IPS-NIHi7 (cell line): Measurements from ENCODE around the gene SCN1B.
A peak's percentile ranks its signal among the peaks of the same experiment; 100 is the strongest.
"Not testable (repeated sequence)": the region's sequence is repeated elsewhere in the genome, so short reads cannot be mapped to it uniquely, and the experiment has no call there.

Experiments used
- DNase-seq: peaks from one replicate; pipeline ENCODE4 v3.0.0; 2012; ENCODE audit warnings: mixed read lengths; ENCODE audit errors: extremely low spot score

Gene SCN1B

DNA sequence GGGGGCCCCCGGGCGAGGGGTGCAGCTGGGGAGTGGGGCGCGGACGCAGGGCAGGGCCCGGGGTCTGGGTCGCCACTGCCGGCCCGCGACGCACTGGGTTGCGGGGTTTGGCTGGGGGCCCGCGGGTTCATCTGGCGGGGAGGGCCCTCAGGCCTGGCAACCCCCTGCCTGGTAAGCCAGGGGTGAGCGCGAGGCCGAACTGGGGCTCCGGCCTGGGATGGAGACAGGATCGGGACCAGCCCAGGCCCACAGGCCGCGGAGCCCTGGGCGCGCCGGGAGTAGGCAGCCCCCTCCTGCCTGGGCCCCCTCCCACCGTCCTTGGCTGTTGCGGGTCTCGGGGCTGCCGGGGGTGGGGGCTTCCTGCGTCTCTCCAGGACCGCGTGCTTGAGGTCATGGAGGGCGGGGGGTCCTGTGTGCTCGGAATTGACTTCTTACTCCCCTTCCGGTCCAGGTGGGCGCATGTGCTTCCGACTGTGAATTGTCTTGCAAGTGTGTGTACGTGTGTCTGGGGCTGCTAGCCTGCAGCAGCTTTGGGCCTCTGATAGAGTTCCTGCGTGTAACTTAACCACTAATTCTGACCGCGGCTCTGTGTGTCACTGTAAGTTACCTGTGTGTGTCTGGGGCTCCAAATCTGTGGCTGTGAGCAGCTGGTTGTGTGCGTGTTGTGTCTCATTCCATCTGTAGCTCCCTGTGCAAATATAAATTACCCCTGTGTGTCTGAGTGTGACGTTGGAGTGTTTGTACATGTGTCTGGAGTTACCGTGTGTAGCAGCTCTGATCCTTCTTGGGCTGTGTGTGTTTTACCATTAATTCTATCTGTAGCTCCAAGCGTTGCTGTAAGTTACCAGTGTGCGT, 29.4 kb upstream of the SCN1B start:
- DNase-seq = peak; percentile 35

DNA sequence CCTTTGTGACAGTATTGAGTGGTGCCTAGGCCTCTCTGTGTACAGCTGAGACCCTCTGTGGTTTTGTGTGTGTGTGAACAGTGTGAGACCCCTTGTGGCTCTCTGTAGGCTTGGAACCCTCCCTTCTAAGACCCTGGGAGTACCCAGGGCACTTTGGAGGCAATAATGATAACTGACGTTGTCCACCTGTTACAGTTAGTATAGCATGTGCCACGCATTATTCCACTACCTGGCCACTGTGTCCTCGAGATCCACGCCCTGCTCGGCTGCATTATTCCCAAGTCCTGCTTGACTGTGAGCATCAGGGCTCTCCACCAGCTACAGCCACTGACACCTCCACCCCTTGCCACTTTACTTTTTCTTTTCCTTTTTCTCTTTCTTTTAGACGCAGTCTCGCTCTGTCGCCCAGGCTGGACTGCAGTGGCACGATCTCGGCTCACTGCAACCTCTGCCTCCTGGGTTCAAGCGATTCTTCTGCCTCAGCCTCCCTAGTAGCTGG, 28.2 kb upstream of the SCN1B start:
- no peak for DNase-seq

DNA sequence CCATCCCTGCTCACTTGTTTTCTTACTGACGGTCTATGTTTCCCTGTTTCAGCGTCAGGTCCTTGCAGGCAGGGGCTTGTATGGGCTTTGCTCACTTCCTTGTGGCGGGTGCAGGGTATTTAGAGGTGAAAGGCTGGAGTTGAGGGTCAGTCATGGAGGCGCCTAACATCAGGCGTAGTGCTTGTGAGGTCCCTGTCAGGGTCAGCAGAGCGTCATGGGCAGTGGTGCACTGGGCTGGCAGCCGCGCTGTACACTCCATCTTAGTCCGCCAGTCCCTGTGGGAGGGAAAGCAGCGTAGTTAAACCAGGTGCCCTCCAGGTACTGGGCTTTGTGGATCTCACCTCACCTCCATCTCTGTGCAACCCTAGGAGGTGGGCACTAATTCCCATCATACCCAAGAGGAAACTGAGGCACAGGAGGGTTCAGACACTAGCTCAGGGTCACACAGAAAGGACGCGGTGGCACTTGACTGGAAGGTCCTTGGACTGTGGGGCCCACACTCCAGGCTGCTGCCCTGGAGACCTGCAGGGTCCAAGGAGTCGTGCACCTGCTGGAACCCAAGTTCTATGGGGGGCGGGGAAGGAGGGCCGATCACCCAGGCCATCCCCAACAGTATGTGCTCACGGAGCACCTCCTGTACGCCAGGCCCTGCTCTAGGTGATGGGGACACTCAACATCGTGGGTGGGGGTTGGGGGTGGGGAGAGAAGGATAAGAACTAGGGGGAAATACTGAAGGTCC, 25.6 kb upstream of the SCN1B start:
- DNase-seq = no peak

DNA sequence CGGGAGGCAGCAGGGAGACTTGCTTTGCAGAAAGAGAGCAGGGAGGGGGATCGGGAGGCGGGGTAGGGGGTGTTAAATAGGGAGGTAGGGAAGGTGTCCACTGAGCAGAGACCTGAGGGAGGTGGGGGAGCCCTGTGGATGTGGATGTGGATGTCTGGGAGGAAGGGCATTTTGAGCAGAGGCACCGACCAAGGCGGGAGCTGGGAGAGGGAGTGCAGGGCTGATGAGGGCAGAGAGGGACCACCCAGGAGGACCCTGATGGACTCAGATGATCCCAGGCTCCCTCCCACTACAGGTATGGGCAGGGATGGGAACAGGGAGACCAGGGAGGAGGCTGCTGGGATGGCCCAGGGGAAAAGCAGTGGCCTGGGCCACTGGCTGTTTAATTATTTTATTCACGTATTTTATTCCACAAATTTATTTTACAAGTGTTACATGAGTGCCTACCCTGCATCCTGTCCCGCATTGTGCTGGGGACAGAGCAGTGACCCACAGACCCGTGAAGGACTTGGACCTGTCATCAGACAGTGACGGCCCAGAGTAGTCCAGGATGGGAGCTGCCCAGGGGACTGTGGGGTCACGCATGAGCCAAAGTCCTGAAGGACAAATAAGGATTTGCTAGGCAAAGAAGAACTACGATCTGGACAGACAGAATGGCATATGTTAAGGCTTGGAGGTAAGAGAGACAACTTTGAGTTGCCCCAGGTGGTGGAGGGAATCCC, 24.9 kb upstream of the SCN1B start:
- no peak for DNase-seq

DNA sequence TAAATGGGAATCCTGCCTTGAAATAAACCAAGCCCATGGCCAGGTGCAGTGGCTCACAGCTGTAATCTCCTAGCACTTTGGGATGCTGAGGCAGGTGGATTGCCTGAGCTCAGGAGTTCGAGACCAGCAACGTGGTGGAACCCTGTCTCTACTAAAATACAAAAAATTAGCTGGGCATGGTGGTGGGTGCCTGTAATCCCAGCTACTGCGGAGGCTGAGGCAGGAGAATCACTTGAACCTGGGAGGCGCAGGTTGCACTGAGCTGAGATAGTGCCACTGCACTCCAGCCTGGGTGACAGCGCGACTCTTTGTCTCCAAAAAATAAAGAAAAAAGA, 24.3 kb upstream of the SCN1B start:
- DNase-seq = not testable (repeated sequence)

DNA sequence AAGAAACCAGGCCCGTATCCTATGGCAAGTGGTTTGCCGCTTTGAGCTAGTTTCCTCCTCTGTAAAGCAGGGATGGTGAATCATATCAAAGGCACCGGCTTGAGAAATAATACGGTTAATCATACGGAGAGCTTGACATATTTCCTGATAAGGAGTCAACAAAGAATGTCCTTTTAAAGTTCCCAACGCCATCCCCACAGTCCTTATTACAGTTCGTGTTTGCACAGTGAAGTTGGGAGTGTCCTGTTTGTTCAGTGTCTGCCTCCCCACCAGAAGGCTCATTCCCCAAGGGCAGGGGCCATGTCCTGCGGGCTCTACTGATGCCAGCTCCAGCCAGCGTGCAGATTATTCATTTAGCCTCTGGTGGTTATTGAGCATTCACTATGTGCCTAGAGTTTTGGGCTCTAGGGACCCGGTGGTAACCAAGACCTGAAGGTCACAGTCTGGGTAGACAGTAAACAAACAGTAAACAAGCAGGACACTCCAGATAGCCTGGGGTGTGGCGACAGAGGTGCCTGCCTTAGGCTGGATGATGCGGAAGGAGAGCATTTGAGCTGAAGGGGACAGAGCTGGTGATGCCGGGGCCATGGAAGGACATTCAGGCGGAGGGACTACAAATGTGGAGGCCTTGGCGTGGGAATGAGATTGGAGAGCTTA, 23.8 kb upstream of the SCN1B start:
- DNase-seq = no peak

DNA sequence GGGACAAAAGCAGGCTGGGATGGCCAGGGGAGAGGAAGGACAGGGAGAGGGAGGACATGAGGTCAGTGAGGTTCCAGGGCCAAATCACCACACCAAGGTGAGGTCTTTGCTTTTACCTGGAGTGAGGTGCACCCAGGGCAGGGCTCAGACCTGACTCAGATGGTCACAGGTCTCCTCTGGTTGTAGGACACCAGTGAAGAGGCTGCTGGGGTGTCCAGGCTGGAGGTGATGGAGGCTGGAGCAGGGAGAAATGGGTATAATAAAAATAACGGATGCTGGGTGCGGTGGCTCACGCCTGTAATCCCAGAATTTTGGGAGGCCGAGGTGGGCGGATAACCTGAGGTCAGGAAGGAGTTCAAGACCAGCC, 23.3 kb upstream of the SCN1B start:
- DNase-seq = no peak

DNA sequence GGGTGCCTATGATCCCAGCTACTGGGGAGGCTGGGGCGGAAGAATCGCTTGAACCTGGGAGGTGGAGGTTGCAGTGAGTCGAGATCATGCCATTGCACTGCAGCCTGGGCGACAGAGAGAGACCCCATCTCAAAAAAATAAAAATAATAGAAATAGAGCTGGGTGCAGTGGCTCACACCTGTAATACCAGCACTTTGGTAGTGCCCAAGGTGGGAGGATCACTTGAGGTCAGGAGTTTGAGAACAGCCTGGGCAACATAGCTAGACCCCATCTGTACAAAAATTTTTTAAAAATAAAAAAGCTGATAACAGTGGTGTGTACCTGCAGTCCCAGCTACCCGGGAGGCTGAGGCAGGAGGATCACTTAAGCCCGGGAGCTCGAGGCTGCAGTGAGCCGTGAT, 22.8 kb upstream of the SCN1B start:
- DNase-seq = not testable (repeated sequence)

DNA sequence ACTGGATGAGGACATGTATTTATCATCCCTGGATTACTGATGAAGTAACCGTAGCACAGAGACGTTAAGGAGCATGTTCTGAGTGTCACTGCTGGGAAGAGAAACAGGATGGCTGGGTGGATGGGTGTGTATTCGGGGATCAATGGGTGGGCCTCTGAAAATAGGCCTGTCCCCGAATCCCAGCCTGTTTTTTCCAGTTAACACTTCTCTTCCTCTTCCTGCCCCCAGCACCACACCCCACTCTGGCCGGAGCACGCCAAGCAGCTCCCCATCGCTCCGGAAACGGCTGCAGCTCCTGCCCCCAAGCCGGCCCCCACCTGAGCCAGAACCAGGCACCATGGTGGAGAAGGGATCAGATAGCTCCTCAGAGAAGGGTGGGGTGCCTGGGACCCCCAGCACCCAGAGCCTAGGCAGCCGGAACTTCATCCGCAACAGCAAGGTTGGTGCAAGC, 21.4 kb upstream of the SCN1B start:
- no peak for DNase-seq

DNA sequence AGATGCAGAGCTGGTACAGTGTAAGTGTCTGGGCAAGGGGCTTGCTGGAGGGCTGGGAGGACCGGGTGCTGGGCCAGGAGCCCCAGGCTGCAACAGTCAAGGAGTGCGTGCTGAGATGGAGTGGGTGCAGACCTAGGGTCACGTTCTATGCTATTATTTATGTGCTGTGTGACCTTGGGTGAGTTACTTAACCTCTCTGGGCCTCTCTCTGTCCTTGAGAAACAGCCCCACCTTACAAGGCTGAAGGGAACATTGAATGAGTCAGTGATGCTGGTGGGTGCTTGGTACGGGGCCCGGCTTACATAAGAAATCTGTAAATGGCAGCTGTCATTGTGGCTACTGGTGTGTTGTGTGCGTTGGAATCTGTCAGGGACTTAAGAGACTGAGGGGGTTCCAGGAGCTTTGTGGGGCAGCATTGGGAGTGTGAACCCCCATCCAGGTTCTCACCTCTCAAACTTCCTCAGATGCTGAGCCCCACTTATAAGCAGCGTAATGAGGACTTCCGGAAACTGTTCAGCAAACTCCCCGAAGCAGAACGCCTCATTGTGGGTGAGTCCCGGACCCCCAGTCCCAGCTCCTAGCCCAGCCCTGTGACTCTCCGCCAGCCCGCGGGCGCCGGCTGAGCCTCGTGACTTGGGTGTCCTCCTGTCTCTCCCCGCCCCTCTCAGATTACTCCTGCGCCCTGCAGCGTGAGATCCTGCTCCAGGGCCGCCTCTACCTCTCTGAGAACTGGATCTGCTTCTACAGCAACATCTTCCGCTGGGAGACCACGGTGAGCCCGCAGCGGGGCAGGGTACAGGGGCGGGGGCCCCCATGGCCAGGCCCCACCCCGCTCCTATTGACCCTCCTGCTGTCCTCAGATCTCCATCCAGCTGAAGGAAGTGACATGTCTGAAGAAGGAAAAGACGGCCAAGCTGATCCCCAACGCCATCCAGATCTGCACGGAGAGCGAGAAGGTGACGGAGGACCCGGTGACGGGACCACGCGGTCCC, 20.6 kb upstream of the SCN1B start:
- no peak for DNase-seq

DNA sequence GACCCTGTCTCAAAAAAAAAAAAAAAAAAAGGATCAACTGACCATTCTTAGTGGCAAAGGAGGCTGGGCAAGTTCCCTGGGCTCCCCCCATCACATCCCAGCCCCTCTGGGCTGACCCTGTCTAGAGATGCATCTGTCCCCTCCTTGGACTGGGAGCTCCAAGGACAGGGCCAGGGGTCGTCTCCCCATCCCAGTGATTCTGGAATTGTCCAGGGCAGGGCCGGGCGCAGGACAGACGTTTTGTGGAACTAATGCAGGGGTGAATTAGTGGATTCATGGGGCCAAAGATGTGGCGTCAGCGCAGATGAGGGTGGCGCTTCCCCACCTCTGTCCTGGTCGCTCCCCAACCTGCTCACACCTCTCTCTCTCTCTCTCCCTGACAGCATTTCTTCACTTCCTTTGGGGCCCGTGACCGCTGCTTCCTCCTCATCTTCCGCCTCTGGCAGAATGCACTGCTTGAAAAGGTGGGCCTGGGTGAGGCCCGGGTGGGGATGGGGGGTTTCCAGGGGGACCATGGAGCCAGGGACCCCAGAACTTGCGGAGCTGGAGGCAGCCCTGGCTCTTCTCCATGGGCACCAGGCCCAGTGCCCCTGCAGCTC, 19.1 kb upstream of the SCN1B start:
- no peak for DNase-seq

DNA sequence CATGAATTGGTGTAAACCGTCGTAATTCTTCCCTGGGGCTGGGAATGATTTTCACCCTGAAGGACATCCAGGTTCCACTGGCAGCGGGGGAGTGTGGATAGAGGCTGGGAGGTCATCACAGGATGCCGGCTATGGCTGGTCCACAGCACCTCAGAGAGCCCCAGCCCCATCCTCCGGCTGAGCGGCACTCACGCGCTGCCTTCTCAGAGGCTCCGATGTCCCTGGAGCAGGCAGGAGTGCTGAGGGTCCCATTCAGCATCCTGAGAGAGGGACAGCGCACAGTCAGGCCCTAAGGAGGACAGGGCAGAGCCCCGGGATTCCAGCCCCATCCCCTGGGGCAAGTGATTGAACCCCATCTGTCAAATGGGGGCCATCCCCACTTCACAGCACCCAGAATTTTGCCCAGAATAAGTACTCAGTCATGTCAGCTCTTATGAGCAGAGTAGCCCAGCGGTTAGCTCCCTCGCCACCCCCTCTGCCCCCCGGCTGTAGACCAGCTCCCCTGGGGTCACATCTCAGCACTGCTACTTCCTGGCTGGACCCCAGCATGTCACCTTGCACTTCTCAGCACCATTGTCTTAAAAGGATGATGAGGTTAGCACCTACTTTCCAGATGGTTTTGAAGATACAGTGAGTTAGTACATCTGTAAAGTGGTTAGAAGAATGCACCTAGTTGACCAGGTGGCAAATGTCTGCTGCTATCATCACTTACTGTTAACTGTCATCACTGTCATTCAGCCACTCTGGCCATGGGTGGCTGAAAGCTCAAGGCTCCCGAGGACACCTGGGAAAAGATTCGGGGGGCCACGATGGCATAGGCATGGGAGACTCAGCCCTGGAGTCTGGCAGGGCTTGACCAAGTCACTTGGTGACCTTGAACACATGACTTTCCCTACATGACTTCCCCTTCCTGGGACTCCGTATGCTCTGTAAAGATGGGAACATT, 18.3 kb upstream of the SCN1B start:
- no peak for DNase-seq

DNA sequence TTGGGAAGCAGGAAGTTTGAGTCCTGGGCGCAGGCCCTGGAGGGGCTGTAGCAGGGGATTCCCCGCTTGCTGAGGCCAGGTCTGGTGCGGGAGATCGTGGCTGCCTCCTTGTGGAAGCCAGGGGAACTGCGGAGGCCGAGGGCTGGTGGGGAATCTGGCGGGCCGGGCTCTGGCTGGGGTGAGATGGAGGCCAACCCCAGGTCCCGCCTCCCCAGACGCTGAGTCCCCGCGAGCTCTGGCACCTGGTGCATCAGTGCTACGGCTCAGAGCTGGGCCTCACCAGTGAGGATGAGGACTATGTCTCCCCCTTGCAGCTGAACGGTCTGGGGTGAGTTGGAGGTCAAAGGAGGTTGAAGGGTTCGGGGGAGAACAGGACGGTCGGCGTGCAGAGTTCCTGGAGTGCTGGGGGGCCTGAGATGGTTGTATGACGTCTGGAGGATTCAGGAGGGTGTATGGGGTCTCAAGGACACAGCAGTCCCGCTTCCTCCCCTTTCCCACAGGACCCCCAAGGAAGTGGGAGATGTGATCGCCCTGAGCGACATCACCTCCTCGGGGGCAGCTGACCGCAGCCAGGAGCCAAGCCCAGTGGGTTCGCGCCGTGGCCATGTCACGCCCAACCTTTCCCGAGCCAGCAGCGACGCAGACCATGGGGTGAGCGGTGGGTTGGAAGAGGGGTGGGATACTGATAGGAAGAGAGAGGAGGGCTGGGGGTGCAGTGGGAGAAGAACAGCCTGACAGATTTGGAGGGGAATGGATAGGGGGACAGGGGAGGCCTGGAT, 17.0 kb upstream of the SCN1B start:
- DNase-seq = peak; percentile 95

DNA sequence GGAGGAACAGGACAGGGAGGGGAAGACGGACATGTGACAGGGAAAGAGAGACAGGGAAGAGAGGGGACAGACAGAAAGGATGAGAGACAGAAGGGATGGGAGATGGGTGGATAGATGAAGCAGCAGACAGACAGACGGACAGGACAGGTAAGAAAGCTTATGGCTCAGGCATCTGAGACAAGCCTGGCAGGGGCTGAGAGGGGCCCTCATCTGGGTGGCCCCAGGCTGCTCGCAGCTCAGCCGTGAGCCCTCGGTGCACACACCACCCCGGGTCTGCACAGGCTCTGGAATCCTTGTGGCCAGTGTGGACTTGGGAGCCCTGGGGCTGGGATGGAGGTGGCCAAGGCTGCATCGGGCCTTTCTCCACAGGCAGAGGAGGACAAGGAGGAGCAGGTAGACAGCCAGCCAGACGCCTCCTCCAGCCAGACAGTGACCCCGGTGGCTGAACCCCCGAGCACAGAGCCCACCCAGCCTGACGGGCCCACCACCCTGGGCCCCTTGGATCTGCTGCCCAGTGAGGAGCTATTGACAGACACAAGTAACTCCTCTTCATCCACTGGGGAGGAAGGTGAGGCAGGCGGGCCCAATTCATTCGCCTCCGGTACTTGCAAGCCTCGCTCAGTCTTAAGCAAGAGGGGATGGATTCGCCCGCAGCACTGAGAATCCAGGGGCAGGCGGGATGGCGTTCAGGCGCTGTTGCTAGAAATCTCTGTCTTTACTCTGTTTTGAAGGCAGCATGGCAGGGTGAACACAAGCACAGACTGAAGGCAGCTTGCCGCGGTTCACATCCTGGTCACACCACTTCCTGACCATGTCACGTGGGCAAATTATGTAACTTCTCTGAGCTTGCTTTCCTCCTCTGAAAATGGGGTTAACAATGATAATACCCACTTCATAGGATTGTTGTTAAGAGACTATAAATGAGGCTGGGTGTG, 16.2 kb upstream of the SCN1B start:
- DNase-seq = no peak

DNA sequence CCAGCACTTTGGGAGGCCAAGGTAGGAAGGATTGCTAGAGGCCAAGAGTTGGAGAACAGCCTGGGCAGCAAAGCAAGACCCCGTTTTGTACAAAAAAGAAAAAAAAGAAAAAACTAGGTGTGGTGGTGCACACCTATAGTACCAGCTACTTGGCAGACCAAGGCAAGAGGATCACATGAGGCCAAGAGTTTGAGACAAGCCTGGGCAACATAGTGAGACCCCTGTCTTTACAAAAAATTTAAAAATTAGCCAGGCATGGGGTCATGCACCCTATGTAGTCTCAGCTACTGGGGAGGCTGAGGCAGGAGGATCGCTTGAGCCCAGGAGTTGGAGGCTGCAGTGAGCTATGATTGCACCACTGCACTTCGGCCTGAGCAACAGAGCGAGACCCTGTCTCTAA, 15.5 kb upstream of the SCN1B start:
- not testable (repeated sequence) for DNase-seq

DNA sequence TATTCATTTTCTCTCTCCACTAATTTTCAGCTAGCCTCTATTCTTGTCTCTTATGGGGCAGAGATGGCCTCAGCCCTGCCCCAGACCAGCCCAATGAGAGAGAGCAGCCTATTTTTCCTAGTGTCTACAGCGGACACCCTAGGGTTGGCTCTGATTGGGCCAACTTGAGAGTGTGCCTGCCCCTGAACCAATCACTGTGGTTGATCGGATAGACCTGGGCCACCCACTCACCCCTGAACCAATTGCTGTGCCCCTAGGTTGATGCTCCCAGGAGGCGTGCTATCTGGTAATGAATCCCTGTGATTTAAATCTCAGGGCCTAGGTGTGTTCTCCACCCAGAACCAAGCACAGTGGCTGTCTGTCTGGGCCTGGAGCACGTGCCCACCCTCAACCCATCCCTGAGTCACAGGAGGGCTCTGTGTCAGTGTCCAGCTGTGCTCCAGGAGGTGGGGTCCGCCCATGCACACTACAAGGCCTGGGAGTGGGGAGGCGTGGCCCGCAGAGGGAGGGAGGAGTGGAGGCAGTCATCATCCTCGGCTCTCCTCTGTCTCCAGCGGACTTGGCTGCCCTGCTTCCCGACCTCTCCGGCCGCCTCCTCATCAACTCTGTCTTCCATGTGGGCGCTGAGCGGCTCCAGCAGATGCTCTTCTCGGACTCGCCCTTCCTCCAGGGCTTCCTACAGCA, 14.9 kb upstream of the SCN1B start:
- DNase-seq = no peak

DNA sequence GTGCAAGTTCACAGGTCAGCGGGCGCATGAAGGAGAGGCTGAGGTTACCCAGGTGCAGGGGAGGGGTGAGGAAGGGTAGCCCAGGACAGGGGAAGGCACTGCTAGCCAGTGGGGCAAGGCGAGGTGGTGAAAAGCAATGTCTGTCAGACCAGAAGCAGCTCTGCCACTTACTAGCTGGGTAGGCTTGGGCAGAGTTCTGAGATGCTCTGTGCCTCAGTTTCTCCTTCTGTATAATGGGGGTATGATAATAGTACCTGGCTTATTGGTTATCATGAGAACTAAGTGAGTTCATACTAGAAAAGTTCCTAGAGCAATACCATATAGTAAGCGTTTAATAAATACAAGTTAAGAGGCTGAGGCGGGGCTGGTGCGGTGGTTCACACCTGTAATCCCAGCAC, 14.3 kb upstream of the SCN1B start:
- no peak for DNase-seq
